HG03280 (cell line): ENCODE data around the gene C17orf113.
"Not testable (repeated sequence)": the region's sequence is repeated elsewhere in the genome, so short reads cannot be mapped to it uniquely, and the experiment has no call there.

ENCODE experiments used
- ATAC-seq: cut with Tn5 transposase; IDR thresholded peaks from one replicate; pipeline ENCODE4 v1.9.1; 2021; ENCODE audit warnings: mild to moderate bottlenecking, moderate library complexity; ENCODE audit not compliant: unreplicated experiment

Gene C17orf113

DNA sequence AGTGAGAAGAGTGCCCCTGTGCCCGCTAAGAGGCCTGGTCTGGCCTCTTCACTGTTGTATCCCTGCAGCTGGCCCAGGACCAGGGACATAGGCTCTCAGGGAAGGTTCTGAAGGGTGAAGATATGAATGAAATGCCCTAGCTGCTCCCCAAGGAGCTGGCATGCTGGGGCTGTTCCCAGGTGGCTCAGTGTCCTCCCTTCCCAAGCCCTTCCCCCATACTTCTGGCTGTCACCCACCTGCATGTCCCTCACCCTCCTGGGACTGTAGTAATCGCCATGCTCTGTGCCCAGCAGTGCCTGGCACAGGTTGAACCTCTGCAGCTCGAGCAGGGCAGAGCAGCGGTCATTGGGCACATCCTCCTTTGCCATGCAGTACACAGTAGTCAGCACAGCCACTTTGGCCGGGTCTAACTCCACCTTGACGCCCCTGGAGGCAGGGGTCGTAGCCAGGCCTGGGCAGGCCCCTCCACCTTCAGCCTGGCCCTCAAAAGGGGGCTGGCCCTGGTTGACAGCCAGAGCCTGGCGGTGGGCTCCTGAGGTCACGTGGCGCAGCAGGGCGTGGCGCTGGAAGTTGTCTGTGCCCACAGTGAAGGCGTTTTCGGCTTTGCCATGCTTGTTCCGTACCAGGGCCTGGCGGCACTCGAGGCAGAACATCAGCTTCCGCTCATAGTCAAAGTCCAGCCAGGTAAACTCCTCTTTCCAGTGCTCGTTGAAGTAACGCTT is 7.6 kb downstream of the C17orf113 start:
- ATAC-seq, result no peak

DNA sequence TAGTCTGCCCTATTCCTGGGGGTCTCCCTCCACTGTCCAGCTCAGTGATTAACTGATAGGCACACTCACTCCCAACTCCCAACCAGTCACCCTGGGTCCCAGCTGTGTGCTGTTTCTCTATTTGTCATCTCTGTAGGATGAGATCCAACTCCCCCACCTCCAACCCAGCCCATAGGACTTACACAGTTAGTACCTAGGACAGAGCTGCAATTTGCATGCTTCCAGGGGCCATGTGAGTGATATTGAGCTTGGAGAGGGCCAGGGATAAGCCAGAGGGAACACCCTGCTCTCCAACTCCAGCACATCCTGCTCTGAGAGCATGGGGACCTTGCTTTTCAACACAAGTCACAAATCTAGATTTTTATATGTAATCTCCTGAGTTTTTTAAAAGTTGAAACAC is 8.8 kb downstream of the C17orf113 start:
- no peak for ATAC-seq

DNA sequence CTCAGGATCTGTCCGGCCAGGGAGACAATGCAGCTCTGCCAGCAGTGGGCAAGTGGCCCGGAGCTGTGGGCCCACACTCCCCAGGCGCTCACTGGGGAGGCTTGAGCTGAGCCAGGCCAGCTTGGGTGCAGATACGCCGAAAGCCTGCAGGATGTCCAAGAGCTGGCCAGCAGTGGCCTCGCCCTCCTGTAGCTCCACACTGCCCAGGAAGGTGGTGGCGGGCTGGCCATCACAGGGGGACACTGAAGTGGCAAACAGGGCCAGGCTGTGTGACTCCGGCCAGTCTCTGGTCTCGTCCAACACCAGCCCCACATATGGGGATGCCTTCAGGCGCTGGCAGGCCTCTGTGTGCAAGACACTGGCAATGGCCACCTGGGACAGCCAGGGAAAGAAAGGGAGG is 9.6 kb downstream of the C17orf113 start:
- no peak for ATAC-seq

DNA sequence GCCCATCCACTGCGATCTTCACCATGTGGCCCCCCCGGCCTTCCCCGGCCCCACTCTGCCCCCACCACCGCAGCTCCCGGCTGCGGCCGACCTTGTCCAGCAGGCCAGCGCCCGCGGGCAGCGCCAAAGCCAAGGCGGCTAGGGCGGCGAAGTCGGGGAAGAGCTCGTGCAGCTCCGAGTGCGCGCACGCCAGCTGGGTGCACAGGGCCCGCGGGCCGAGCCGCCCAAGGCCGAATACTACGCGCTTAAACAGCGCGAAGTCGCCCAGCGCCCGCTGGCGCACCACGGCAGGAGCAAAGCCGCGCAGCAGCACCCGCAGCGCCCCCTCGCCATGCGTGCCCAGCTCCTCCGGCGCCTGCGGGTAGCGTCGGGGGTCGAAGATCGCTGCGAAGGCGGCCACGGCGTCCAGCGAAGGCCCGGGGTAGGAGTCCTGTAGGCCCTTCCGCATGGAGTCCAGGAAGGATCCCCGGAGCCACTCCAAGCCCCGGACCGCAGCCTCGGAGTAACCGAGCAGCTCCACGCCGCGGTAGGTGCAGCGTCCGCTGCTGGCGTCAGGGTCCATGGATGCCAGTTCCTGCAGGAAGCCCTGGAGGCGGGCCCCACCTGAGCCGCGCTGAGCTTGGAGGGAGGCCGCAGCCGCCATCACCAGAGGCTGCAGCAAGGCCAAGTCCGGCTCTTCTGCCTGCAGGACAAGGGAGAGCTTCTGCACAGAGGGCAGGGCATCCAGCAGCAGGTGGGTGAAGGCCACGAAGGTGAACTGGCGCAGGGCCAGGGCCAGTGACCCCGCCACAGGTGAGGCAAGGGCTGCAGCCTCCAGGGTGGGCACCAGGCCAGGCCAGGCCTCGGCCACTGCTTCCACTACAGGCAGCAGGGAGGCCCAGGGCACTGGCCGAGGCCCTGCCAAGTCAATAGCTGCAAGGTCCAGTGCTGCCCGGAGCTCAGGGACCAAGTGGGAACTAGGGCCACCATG is 10.3 kb downstream of the C17orf113 start:
- ATAC-seq, result no peak

DNA sequence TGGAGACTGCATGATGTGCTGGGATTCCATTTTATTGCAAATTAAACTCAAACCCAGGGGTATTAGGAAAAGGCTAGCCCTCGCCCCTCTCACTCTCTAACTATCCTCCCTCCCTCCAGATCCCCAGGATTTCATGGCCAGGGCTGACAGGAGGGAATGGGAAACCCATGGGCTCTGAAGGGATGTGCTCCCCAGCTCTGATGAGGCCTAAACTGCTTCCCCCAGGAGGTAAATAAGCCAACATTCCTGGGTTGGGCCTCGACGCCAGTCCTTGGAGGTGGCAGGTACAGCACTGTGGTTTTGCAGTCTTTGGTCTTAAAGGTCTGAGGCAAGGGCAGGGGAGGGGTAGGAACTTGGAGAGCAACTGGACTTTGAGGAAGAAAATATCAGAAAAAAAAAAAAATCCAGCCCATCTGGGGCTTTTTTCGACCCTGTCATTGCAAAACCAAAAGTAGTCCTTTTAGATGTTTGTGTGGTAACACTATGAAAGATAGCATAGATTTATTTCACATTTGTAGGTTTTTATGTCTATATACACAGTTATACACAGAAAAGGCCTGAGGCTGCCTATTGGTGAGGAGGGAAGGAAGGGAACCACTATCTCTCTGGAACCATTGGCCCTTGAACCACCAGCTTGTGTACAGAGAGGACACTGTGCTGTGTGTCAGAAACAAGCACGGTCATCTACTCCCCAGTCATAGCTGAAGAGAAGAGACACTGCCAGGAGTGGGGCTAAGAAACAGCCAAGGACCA is 12.0 kb downstream of the C17orf113 start:
- no peak for ATAC-seq

DNA sequence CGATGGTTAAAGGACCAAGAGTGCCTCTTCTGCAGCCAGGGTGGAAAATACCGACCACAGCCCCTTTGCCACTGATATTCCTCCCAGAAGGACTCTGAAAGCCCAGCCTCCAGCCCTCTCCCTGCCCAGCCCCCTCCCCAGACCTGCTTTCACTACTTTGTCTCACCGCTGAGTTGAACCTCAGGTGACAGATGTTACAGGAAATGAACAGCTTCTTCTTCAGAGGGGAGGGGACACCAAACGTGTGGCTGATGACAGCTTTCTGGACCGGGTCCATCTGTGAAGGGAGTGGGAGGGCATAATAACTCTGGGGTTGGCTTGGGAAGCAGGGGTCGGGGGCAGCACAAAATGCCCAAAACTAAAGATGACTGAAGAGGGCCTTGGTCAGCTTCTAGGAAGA is 16.3 kb downstream of the C17orf113 start:
- no peak for ATAC-seq

DNA sequence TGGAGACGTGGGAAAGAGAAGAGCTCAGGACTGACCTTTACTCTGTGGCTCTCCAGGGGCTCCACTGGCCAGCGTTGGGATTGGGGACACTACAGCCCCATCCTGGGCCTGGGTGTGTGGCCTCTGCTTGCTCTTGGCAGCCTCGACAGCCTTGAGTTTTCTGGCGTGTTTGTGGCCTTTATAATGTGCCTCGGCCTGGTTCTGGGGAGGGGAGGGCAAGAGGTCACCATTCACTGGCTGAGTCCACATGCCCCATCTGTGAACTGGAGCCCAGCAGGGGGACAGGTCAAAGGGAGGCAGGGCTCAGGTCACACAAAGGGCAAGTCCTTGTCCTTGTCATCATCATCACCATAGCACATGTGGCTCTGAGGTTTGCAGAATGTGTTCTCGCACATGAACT is 18.8 kb downstream of the C17orf113 start:
- no peak for ATAC-seq

DNA sequence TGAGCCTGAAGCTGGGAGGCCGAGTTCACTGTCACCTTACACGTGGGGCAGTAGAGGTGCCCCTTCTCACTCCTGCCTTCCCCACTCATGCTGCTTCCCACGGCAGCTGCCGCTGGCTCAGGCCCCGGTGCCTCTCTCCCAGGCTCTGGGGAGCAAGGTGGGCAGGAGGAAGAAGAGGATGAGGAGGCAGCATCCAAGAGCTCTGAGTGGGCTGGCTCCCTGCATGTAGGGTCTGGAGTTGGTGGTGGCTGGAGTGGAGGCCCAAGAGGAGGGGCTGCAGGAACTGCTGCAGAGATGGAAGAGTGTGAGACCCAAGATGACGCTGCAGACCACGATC is 21.6 kb downstream of the C17orf113 start:
- ATAC-seq, result no peak

DNA sequence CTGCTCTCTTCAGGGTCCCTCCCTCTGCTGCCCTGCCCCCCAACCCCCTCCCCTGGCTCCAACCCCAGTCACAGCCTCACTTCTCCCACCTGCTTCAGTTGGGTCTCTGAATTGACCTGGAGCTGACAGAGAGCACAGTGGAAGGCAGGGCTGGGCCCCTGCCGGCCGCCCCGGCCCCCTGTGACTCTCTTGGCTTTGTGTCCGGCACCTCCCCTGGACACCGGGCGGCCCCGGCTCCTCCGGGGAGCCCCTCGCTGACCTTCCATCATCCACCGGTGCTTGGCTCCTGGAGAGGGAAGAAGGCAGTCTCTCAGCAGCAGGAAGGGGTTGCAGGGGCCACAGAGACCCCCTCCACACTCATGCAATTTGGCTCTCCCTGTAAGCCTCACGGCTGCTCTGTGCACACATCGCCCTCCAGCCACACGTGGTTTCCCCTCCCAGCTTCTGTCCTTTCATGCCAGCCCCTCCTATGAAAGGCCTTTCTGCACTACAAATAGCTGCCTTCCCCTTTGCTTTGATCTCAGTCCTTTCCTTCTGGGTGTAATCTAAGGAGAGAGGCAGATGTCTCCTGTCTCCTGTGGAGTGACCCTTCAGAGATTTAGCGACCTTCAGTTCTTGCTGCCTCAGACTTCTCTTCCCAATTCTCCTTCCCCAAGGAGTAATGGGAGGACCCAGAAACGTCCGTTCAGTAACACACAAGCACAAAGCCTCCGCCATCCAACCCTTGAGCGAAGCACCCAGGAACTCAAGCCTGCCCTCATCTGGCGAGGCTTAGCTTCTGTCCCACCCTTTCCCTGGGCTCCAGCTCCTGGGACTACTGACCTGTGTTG is 22.2 kb downstream of the C17orf113 start:
- ATAC-seq, result no peak

DNA sequence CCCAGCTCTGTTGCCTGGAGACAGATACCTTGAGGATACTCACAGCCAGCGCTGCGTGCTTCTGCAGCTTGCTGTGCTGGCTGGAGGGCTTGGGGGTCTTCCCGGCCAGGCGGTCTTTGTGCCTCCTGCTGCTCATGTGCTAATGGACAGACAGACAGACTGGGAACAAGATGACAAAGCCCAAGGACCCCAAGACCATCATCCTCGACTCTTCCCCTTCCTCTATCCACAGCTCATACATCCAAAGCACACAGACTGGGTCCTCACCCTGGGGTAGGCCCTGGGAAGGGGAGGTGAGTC is 22.9 kb downstream of the C17orf113 start:
- no peak for ATAC-seq

DNA sequence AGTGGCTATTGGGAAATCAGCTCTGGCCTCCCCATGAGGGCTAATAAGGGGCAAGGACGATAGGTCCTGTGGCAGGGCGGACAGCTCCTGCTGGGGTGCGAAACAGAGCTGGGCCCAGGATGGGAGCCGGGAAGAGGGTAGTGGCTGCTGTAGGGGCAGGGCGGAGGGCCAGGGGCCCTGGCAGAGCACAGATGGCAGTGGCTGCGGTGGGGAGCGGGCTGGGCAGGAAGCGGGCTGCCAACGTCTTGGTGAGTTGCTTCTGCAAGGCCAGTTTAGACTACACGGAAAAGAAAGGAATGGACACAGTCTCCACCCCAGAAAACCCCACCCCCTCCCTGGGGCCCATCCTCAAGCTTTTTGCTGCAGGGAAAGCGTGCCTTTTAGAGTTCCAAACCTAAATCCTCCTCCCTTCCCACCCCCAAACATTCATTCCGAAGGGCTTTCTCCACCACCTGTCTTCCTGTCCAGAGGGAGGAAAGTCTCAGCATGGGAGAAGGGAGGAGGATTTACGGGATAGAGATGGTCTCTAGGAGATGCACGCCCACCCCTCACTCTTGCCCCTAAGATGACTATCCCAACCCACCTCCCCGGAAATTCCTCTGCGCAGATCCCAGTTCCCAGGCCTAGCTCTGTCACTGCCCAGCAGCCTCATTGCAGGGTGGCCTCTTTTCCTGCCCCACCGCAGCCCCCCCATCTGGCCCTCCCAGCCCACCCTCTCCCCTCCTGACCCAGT is 23.4 kb downstream of the C17orf113 start:
- no peak for ATAC-seq

DNA sequence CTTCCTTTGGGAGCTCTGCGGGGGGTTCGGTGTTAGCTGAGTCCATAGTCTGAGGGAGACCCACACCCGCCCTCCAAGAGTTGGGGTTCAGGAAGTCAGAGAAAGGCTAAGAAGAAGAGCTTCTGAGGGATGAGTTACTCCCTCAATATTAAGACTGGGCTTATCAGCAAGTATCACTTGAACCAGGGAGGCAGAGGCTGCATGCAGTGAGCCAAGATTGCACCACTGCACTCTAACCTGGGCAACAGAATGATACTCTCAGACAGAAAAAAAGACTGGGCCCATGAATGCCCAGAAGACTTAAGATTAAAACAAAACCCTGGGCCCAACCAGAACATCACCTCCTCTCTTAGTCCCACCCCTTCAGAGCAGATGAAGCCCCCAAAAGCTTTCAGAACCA is 24.5 kb downstream of the C17orf113 start:
- ATAC-seq, result no peak

DNA sequence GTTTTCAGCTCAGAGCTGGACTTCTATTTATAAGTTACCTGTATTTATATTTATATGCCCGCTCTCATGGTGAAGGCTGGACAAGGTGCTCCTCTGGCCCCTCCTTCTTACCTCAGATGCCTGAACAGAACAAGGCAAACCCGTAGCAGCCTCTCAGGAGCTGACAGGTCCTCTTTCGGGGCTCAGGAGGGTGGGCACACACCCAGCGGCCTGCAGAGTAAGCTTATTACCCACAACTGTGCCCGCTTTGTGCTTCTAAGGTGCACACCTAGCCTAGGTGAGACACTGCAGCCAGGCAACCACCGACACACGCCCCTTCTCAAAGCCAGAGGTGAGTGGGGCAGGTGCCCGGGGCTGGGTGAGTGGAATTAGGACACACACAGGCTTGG is 25.2 kb downstream of the C17orf113 start:
- ATAC-seq, result peak; percentile 22

DNA sequence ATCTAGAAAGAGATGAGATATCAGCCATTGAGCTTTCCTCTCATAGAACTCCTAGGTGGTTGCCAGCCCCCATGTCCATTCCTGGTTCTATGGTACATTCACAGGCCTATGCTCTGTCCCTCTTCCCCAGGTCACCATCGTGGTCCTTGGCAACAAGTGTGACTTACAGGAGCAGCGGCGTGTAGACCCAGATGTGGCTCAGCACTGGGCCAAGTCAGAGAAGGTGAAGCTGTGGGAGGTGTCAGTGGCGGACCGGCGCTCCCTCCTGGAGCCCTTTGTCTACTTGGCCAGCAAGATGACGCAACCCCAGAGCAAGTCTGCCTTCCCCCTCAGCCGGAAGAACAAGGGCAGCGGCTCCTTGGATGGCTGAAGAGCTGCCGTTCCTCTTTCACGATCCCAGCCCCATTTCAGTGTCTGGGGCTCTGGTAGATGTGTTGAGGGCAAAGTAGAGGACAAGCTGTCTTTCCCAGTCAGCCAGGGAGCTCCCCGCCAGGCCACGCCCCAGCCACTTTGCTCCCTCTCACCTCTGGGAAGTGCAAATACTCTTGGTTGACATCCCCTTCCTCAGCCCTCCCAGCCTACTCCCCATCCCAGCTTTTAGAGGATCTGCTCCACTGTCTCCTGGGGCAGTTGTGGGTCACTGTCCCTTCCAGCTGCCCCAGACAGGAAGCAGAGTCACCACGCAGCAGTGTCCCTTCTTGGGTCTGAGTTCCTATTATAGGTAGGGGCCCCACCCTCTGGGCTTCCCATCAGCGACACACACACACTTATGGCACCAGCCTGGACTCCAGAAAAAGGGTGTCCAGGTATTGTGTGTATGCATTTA is 26.7 kb downstream of the C17orf113 start:
- ATAC-seq, result no peak

DNA sequence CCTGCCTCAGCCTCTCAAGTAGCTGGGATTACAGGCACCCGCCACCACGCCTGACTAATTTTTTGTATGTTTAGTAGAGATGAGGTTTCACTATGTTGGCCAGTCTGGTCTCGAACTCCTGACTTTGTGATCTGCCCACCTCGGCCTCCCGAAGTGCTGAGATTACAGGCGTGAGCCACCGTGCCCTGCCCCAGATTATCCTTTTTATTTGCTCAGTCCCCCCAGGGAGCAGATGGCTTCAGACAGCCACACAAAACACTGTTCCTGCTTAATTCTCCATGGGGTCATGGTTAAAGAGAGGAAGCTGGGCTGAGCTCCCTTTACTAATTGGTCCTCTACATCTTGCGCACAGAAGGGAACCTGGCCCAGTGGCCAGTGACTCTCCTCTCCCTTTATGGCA is 29.6 kb downstream of the C17orf113 start:
- ATAC-seq, result not testable (repeated sequence)

DNA sequence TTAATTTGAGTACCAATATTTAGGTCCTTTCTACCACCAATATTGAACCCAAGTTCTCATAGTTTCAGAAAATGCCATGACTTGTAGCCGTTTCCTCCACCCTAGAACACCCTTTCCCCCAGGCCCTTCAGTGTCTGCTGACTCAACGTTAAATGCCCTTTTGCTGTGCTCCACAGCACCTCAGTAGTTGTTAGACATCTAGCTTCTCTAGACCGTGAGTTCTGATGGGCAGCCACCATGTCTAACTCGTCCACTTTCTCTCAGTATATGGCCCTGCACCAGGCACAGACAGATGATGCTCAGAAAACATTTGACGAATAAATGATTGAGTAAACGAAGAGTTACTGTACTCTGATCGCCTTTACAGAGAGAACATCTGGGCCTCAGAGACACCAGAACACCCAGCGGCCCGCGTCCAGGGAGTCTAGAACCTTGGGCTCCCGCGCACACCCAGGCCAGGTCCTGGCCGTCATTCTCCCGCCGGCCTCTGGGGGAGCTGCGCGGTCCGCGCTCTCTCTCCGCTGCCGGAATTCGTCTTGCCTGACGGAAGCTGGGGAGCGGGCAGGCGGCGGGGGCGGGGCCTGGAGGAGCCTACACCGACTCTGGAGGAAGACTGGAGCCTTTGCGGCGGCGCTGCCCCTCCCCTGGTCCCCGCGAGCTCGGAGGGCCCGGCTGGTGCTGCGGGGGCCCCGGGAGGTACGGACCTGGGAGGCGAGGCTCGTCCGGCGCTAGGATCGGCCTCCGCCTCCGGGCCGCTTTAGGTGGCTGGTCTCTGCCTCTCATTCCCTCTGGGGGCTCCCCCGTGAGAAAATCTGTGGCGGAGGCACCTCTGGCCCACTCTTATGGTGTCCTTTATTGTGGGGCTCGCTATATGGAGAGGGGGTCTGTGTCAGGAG is 30.6 kb downstream of the C17orf113 start, which contains the start of gene NKIRAS2:
TSS of gene NKIRAS2 (plus strand) at position 582 of the 896 bp plus-strand sequence. CDS start 1,488 bp downstream, outside the sequence.
- peak; percentile 67 for ATAC-seq

DNA sequence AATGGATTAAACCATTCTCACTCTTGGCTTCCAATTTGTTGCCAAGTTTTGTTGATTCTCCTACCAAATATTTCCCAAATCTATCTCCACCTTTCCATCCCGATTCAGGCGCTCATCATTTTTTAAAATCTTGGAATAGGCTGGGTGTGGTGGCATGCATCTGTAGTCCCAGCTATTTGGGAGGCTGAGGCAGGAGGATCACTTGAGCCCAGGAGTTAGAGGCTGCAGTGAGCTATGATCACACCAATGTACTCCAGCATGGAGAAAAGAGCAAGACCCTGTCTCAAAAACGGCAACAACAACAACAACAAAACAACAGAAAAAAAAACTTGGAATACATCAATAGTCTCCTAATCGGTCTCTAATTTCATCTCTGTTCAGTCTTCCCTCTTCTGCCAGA is 31.4 kb downstream of the C17orf113 start:
- no peak for ATAC-seq

DNA sequence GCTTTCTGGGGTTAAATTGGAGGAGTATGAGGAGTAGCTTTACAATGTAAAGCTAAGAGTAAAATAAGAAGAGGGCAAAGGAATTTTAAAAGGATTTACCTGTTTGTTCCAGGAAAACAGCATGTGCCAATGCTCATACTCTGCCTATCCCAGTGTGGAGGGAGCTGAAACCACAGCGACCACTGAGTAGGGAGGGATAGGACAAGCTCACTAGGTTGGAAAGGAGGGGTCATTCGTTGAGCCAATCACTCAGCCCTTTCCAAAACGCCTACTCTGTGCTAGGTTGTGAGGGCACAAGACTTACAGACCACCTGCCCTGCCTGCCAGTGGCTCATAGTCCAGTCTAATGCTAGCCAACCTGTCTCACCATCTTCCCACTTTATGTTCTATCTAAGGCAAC is 32.1 kb downstream of the C17orf113 start:
- no peak for ATAC-seq
